ENCODE data around the gene WDR38.

The WDR38 gene

DNA sequence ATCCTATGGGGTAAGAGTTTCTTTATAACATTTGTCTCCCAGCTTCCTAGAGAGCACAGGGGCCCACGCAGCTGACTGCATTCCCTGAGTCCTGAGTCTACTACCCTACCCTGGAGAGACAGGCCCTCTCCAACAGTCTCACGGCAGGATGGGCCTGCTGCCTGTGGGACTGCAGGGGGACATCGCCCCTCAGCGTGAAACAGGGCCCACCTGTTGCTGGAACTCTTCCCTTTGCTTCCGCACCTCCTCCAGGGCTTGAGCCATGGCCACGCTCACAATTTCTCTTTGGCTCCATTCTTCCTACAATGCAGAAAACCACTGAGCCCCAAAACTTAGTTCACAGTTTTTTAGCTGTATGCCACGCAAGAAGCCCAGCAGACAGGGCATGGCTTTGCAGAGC, 36.9 kb downstream of the WDR38 start:
- no peak overlapping the region for H3K4me3 ChIP-seq (ENCODE audit: low read length, poor library complexity, severe bottlenecking)
- no peaks in the 10 kb centered on the region for H3K9me3 ChIP-seq (ENCODE audit: insufficient read depth, low read depth, low read length)
- H3K27me3 ChIP-seq (ENCODE audit: insufficient read depth, low read length, poor library complexity, severe bottlenecking), result no peaks in the 10 kb centered on the region
- no peaks in the 10 kb centered on the region for H3K4me1 ChIP-seq (ENCODE audit: insufficient read depth, low read length, poor library complexity, severe bottlenecking)
- no peak overlapping the region for H3K4me2 ChIP-seq (ENCODE audit: low read depth, low read length, poor library complexity, severe bottlenecking)
- H2AFZ ChIP-seq (ENCODE audit: low read length), result no peak overlapping the region
- H4K20me1 ChIP-seq (ENCODE audit: insufficient read depth, low read length, poor library complexity, severe bottlenecking), result no peaks in the 10 kb centered on the region
- H3K9me2 ChIP-seq (replicated peaks; ENCODE audit: low read depth, low read length), result no peaks in the 10 kb centered on the region
- H3K36me3 ChIP-seq (ENCODE audit: insufficient read depth, low read length), result peaks cover 64% of the 10 kb centered on the region; the same call in 1 of the 2 replicates
- TF ChIP-seq, protein P1, sequence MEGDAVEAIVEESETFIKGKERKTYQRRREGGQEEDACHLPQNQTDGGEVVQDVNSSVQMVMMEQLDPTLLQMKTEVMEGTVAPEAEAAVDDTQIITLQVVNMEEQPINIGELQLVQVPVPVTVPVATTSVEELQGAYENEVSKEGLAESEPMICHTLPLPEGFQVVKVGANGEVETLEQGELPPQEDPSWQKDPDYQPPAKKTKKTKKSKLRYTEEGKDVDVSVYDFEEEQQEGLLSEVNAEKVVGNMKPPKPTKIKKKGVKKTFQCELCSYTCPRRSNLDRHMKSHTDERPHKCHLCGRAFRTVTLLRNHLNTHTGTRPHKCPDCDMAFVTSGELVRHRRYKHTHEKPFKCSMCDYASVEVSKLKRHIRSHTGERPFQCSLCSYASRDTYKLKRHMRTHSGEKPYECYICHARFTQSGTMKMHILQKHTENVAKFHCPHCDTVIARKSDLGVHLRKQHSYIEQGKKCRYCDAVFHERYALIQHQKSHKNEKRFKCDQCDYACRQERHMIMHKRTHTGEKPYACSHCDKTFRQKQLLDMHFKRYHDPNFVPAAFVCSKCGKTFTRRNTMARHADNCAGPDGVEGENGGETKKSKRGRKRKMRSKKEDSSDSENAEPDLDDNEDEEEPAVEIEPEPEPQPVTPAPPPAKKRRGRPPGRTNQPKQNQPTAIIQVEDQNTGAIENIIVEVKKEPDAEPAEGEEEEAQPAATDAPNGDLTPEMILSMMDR (conservative IDR thresholded peaks at IDR 0.05; ENCODE audit: low read length), result no peak
- no peak for TF ChIP-seq EZH2phosphoT487 (IDR thresholded peaks at IDR 0.05; ENCODE audit: borderline replicate concordance)
- H3K79me2 ChIP-seq (ENCODE audit: insufficient read depth, low read length), result no peaks in the 10 kb centered on the region
- no peaks in the 10 kb centered on the region for H3F3A ChIP-seq (ENCODE audit: low read depth)
- H3K9ac ChIP-seq (ENCODE audit: low read depth, low read length, poor library complexity, severe bottlenecking), result no peak overlapping the region

DNA sequence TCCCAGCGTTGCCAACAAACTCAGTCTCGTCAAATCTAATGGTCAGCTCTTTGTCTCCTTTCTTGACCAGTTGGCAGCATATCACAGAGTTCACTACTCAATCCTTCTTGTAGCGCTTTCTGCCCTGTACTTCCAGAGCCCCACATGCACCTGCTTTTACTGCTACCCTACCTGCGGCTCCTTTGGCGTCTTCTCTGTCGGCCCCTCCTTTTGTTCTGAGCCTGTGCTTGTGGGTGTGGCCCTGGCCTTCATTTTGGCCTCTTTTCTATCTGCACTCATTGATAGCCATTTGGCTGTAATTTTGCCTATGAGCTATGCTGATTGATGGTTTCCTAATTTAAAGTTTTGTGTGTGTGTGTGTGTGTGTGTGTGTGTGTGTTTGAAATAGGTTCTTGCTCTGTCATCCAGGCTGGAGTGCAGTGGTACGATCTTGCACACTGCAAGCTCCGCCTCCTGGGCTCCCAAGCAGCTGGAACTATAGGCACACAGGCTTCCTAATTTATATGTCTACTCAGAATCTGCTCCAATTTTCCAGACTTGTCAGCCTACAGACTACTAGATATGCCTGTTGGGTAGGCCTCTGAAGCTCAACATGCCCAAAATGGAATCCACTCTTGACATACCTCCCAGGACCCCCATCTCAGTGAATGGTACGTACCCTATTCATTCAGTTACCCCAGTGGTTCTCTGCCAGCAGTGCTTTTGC, 40.9 kb downstream of the WDR38 start:
- Histone ChIP-seq H3K79me2 (ENCODE audit: insufficient read depth, low read length) (no peaks in the 10 kb centered on the region), H3K9ac (ENCODE audit: low read depth, low read length, poor library complexity, severe bottlenecking) (no peak overlapping the region), H3K4me1 (ENCODE audit: insufficient read depth, low read length, poor library complexity, severe bottlenecking) (no peaks in the 10 kb centered on the region), H3K27me3 (ENCODE audit: insufficient read depth, low read length, poor library complexity, severe bottlenecking) (no peaks in the 10 kb centered on the region), H3K4me2 (ENCODE audit: low read depth, low read length, poor library complexity, severe bottlenecking) (no peak overlapping the region), H4K20me1 (ENCODE audit: insufficient read depth, low read length, poor library complexity, severe bottlenecking) (no peaks in the 10 kb centered on the region), H3K4me3 (ENCODE audit: low read length, poor library complexity, severe bottlenecking) (no peak overlapping the region), H3K9me2 (replicated peaks; ENCODE audit: low read depth, low read length) (no peaks in the 10 kb centered on the region), H3K36me3 (ENCODE audit: insufficient read depth, low read length) (peaks cover 36% of the 10 kb centered on the region; the same call in 1 of the 2 replicates), H3F3A (ENCODE audit: low read depth) (no peaks in the 10 kb centered on the region), H3K9me3 (ENCODE audit: insufficient read depth, low read depth, low read length) (no peaks in the 10 kb centered on the region), H2AFZ (ENCODE audit: low read length) (no peak overlapping the region)
- no peak for TF ChIP-seq EZH2phosphoT487 (IDR thresholded peaks at IDR 0.05; ENCODE audit: borderline replicate concordance)
- TF ChIP-seq, protein P1 (conservative IDR thresholded peaks at IDR 0.05; ENCODE audit: low read length), result no peak

DNA sequence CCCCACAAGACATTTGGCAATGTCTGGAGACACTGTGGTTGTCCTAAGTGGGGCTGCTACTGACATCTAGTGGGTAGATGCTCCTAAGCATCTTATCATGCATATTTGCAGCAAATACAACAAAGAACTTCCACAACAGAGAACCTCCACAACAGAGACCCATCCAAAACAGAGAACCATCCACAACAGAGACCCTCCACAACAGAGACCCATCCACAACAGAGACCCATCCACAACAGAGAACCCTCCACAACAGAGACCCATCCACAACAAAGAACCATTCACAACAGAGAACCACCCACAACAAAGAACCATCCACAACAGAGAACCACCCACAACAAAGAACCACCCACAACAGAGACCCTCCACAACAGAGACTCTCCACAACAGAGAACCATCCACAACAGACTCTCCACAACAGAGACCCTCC, 41.5 kb downstream of the WDR38 start:
- Histone ChIP-seq H3K27me3 (ENCODE audit: insufficient read depth, low read length, poor library complexity, severe bottlenecking) (no peaks in the 10 kb centered on the region), H4K20me1 (ENCODE audit: insufficient read depth, low read length, poor library complexity, severe bottlenecking) (no peaks in the 10 kb centered on the region), H3K9me3 (ENCODE audit: insufficient read depth, low read depth, low read length) (no peaks in the 10 kb centered on the region), H3K9ac (ENCODE audit: low read depth, low read length, poor library complexity, severe bottlenecking) (no peak overlapping the region), H3K9me2 (replicated peaks; ENCODE audit: low read depth, low read length) (no peaks in the 10 kb centered on the region), H2AFZ (ENCODE audit: low read length) (no peak overlapping the region), H3K79me2 (ENCODE audit: insufficient read depth, low read length) (no peaks in the 10 kb centered on the region), H3K4me1 (ENCODE audit: insufficient read depth, low read length, poor library complexity, severe bottlenecking) (no peaks in the 10 kb centered on the region), H3F3A (ENCODE audit: low read depth) (no peaks in the 10 kb centered on the region), H3K36me3 (ENCODE audit: insufficient read depth, low read length) (peaks cover 31% of the 10 kb centered on the region; the same call in 1 of the 2 replicates), H3K4me2 (ENCODE audit: low read depth, low read length, poor library complexity, severe bottlenecking) (no peak overlapping the region), H3K4me3 (ENCODE audit: low read length, poor library complexity, severe bottlenecking) (no peak overlapping the region)
- TF ChIP-seq, protein P1 (conservative IDR thresholded peaks at IDR 0.05; ENCODE audit: low read length), result peak; percentile 66
- no peak for TF ChIP-seq EZH2phosphoT487 (IDR thresholded peaks at IDR 0.05; ENCODE audit: borderline replicate concordance)

Measured in Loucy (cell line).